Epithelial cell of esophagus (primary cell): ENCODE results near the gene CYFIP1.

Experiments
- DNase-seq: peaks from one replicate; pipeline ENCODE4 v3.0.0; 2010; ENCODE audit warnings: low read depth
- H3K4me3 ChIP-seq: 2 replicates; pipeline ENCODE4 v1.5.1; 2011; ENCODE audit warnings: mild to moderate bottlenecking, low read length, control low read depth
- CTCF ChIP-seq: IDR thresholded peaks from 2 replicates; pipeline ENCODE4 v1.5.1; 2011; ENCODE audit warnings: low read depth, mild to moderate bottlenecking, low read length, control low read depth, inconsistent platforms; ENCODE audit not compliant: insufficient read depth; ENCODE audit errors: missing control alignments

Gene CYFIP1

GRCh38 chr15:22823495-22824128 is 156.6 kb downstream of the CYFIP1 start:
- no peak for TF ChIP-seq CTCF
- DNase-seq, result no peak
- no peak overlapping the region for H3K4me3 ChIP-seq

- H3K4me3 ChIP-seq, result no peak overlapping the region
- no peak for TF ChIP-seq CTCF
These were observed 160.5 kb downstream of the CYFIP1 start for GRCh38 chr15:22819651-22820050.

More at GRCh38 chr15:22819651-22820050, 160.5 kb downstream of the CYFIP1 start:
- no peak for DNase-seq
